ENCODE data around the gene RBBP4.
"Not testable (repeated sequence)": the region's sequence is repeated elsewhere in the genome, so short reads cannot be mapped to it uniquely, and the experiment has no call there.

Gene RBBP4

DNA sequence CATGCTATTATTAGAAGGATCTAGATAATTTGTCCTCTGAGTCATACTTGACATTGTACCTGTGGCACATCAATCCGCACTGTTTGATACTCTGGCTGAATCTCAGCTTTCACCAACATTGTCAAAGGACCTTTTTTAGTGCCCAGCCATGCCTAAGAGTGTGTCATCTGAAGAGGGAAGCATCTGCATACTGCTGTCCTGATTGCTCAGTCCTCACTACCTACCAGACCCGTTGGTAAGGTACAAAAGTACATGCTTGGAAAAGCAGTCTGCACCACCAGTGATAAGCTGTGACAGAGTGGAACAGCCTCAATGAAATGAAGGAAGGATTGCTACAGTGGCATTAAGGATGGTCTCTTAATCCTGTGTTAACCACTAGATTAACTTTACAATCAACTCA lies 34.5 kb downstream of the RBBP4 start:
- in situ Hi-C loops (cut with MboI; ENCODE audit: low sequenced_read_pairs) = no loop called here

- in situ Hi-C loops (cut with MboI; ENCODE audit: low sequenced_read_pairs) = no loop called here
These were observed 35.4 kb downstream of the RBBP4 start for GRCh38 chr1:32686387-32686786.

GRCh38 chr1:32693455-32694174 lies 42.6 kb downstream of the RBBP4 start:
- in situ Hi-C loops (cut with MboI; ENCODE audit: low sequenced_read_pairs) = no loop called here

- in situ Hi-C loops (cut with MboI; ENCODE audit: low sequenced_read_pairs) = no loop called here
These were observed 44.3 kb downstream of the RBBP4 start for GRCh38 chr1:32695098-32695904.

- in situ Hi-C loops (cut with MboI; ENCODE audit: low sequenced_read_pairs) = no loop called here
These were observed 45.0 kb downstream of the RBBP4 start for GRCh38 chr1:32696041-32696440.

GRCh38 chr1:32696996-32697395 lies 46.0 kb downstream of the RBBP4 start:
- in situ Hi-C loops (cut with MboI; ENCODE audit: low sequenced_read_pairs) = not testable (repeated sequence)

GRCh38 chr1:32701421-32701911 lies 50.5 kb downstream of the RBBP4 start:
- in situ Hi-C loops (cut with MboI; ENCODE audit: low sequenced_read_pairs) = no loop called here

DNA sequence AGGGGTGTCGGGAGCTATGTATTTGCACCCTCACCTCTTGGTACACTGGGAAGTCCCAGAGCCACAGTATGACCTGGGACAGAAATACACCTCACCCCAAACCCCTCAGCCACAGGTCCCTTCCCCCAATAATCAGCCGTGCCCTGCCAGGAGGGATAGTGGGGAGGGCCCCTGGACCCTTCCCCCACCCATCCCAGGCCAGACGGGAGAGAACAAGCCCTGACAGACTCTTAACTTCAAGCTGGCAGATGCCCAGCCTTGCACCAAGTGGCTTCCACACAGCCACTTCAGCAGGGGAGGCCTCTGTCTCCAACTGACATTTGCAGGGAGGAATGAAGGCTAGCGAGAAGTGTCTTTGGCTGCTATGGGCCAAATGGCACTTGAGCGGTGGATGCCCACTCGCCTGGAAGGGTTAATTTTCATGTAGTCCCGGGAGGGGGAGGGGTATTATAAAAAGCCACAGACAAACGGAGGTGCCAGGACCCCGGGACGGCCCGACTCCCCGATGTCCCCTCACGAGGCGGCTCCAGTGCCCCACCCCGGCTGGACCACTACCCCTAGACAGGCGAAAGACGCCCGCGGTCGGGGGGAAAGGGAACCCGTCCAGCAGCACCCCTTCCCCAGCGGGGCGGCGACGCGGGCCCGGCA lies 51.1 kb downstream of the RBBP4 start:
- in situ Hi-C loops (cut with MboI; ENCODE audit: low sequenced_read_pairs) = no loop called here

DNA sequence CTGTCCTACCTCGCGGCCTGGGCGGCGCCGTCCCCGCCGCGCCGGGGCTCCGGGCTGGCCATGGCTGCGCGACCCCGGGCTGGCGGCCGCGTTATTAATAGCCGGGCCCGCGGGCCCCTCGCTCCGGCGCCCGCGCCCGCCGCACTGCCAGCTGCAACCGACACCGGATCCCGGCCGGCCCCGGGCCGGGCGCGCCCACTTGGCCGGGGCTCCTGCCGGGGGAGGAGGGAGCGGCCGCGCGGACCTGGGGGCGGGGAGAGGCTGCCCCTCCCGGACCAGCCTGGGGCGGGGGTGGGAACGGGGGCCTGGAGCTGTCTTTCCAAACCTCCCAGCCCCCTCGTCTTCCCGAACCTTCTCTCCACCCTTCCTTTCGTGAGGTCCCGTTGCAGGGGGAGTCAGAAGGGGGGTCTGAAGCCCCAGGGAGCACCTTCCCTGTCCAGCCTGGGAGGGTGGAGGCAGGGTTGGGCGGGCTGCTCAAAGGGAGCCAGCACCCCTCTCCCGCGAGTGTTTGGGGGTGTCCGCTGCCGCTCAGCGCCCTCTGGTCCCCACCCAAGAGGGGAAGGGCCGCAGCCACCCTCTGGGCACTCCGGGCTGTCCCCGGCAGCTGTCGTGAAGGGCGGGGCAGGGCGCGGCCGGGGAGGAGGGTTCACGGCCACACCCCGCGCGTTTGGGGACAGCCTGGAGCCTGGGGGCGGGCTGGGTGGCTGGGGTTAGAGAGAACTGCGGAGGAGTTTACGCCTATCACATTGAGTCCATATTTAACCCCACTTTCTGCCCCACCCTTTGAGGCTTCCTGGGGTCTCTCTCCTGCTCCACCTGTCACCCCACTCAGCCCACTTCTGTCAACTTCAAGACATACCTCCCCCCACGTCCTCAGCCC lies 51.8 kb downstream of the RBBP4 start, which contains the start of gene SYNC:
TSS of gene SYNC (minus strand) at position 172 of the 880 bp plus-strand sequence. CDS start at position 62, 110 bp downstream.
- in situ Hi-C loops (cut with MboI; ENCODE audit: low sequenced_read_pairs) = no loop called here

GRCh38 chr1:32703479-32704291 lies 52.7 kb downstream of the RBBP4 start:
- in situ Hi-C loops (cut with MboI; ENCODE audit: low sequenced_read_pairs) = no loop called here

- in situ Hi-C loops (cut with MboI; ENCODE audit: low sequenced_read_pairs) = no loop called here
These were observed 54.5 kb downstream of the RBBP4 start for GRCh38 chr1:32705516-32705915.

DNA sequence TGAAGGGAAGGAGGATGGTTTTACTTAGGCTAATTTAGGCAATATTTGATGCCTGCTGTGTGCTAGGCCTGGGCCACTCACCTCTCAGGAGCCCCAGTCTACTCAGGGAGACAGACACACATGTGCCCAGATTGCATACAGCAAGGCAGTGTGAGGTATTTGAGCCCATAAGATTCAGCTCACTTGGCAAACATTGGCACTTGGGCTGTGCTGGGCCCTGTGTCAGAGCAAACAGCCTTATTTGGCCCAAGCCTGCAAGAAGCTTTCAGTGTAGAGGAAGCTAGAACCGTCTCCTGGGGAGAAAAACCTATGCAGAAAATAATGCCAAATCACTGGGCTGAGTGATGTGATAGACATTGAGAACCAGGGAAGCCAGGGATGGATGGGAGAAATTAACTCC lies 55.5 kb downstream of the RBBP4 start:
- in situ Hi-C loops (cut with MboI; ENCODE audit: low sequenced_read_pairs) = no loop called here

DNA sequence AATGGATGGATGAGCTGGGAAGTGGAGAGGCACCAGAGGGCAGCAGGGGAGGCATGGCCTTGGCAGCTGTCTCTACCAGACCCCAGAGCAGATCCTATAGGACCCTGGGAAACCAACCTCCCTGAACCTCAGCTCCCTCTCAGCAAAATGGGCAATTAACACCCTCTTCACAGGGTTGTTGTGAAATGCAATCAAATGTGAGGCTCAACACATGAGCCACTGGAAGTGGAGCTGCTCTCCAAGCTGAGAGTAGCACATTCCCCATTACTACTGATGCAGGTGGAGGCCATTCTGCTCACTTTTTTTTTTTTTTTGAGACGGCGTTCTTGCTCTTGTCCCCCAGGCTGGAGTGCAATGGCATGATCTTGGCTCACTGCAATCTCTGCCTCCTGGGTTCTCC lies 58.1 kb downstream of the RBBP4 start:
- in situ Hi-C loops (cut with MboI; ENCODE audit: low sequenced_read_pairs) = no loop called here

- in situ Hi-C loops (cut with MboI; ENCODE audit: low sequenced_read_pairs) = no loop called here
These were observed 58.5 kb downstream of the RBBP4 start for GRCh38 chr1:32709476-32709875.

DNA sequence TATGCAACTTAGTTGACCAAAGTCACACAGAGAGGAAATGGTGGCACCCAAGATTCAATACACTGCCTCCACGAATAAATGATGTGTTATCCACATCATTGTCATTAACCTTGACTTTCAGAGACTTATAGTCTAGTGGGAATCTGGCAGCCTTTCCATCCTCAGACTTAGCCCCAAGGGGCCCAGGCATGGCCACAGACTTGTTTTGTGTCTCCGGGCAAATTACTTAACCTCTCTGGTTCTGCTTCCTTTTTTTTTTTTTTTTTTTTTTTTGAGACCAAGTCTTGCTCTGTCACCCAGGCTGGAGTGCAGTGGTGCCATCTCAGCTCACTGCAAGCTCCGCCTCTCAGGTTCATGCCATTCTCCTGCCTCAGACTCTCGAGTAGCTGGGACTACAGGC lies 60.2 kb downstream of the RBBP4 start:
- in situ Hi-C loops (cut with MboI; ENCODE audit: low sequenced_read_pairs) = not testable (repeated sequence)

DNA sequence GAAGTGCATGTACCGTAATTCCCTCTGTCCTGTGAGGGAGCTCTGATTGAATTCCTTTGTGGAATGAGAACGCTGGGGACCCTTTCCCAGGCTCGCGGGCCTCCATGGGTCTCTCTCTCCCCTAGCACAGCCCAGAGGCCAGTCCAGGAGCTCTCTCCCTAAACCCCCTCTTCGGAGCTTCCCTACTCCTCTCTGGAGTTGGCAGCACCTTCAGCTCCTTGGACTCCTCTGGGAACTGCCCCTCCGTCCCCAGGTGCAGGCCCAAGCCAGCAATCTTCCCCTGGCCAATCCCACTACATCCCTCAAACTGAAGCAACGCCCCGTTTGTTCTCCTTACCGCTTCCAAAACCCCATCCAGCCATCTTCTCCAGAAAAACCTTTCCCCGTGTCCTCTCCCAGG lies 62.1 kb downstream of the RBBP4 start:
- in situ Hi-C loops (cut with MboI; ENCODE audit: low sequenced_read_pairs) = no loop called here

- in situ Hi-C loops (cut with MboI; ENCODE audit: low sequenced_read_pairs) = no loop called here
These were observed 63.3 kb downstream of the RBBP4 start for GRCh38 chr1:32714277-32714676.

- in situ Hi-C loops (cut with MboI; ENCODE audit: low sequenced_read_pairs) = no loop called here
These were observed 64.9 kb downstream of the RBBP4 start for GRCh38 chr1:32715901-32716311.

GRCh38 chr1:32716312-32717148 lies 65.5 kb downstream of the RBBP4 start:
- in situ Hi-C loops (cut with MboI; ENCODE audit: low sequenced_read_pairs) = no loop called here

Data from HL-60/S4 treated with retinoic acid at 250 ng/mL for 4 days and 3 days (cell line).